GM06990 (cell line): ENCODE data around the gene FBXO31.

Source experiments
- DNase-seq: peaks from one replicate; pipeline ENCODE4 v3.0.0-alpha.2; 2011; ENCODE audit not compliant: insufficient read length; ENCODE audit errors: extremely low read depth
- H3K27me3 ChIP-seq: replicated peaks from 2 replicates; pipeline ENCODE4 v1.6.0; 2011; ENCODE audit warnings: low read length; ENCODE audit not compliant: control insufficient read depth, insufficient read depth
- H3K36me3 ChIP-seq: 2 replicates; pipeline ENCODE4 v1.5.1; 2011; ENCODE audit warnings: low read length; ENCODE audit not compliant: control insufficient read depth, insufficient read depth
- H3K4me3 ChIP-seq: replicated peaks from 2 replicates; pipeline ENCODE4 v1.5.1; 2011; ENCODE audit warnings: low read depth, mild to moderate bottlenecking, control low read depth, low read length
- TF ChIP-seq, protein P1 (sequence below): IDR thresholded peaks from 2 replicates; pipeline ENCODE4 v1.5.1; 2011; ENCODE audit warnings: low read length, control low read depth, mild to moderate bottlenecking, inconsistent platforms; ENCODE audit not compliant: insufficient read depth, poor library complexity, severe bottlenecking

FBXO31 gene

DNA sequence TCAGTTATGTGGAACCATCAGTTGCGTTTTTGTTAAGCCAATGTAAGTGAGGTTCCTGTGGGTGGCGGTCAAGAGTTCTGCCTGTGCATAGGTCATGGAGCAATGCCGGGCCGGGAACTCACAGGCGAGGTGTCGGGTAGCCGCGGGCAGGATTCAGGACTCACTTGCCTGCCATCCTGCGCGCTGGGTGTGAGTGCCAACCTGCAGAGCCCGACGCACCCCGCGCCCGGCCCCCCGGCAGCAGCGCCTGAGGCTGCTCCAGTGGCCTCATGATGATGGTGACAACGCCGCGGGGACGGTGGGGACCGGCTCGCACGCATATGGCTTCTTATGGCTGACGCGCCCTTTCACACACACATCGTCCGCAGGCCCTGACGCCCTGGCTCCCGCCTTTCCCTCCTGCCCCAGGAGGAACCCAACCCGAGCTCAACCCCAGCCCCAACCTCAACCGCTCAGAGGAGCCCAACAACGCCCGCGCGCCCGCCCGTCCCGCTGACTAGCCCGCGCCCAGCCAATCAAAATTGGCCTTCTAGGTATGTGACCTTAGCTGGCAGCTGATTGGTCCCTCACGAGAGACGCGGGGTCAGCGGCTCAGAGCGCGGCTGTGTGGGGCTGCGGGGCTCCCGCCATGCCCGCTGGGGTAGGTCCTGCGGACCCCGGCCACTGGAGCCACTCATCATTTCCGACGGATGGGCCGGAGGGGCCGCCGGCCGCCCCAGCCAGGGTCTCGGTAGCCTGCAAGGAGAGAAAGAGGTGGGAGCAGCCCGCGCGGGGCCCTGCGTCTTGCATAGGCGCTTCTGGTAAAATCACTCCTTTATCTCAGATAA lies 66.4 kb downstream of the FBXO31 start, which contains the start of gene C16orf95:
TSS of gene C16orf95 (minus strand) at position 470 of the 827 bp plus-strand sequence. CDS start at position 320, 150 bp downstream.
- Histone ChIP-seq H3K4me3 (peak within 1 kb of the TSS; percentile 84), H3K27me3 (no peaks in the 10 kb centered on the region), H3K36me3 (no peaks in the 10 kb centered on the region; the same call in 1 of the 2 replicates)
- TF ChIP-seq, protein P1, sequence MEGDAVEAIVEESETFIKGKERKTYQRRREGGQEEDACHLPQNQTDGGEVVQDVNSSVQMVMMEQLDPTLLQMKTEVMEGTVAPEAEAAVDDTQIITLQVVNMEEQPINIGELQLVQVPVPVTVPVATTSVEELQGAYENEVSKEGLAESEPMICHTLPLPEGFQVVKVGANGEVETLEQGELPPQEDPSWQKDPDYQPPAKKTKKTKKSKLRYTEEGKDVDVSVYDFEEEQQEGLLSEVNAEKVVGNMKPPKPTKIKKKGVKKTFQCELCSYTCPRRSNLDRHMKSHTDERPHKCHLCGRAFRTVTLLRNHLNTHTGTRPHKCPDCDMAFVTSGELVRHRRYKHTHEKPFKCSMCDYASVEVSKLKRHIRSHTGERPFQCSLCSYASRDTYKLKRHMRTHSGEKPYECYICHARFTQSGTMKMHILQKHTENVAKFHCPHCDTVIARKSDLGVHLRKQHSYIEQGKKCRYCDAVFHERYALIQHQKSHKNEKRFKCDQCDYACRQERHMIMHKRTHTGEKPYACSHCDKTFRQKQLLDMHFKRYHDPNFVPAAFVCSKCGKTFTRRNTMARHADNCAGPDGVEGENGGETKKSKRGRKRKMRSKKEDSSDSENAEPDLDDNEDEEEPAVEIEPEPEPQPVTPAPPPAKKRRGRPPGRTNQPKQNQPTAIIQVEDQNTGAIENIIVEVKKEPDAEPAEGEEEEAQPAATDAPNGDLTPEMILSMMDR: peak; percentile 69
- peak; percentile 91 for DNase-seq

DNA sequence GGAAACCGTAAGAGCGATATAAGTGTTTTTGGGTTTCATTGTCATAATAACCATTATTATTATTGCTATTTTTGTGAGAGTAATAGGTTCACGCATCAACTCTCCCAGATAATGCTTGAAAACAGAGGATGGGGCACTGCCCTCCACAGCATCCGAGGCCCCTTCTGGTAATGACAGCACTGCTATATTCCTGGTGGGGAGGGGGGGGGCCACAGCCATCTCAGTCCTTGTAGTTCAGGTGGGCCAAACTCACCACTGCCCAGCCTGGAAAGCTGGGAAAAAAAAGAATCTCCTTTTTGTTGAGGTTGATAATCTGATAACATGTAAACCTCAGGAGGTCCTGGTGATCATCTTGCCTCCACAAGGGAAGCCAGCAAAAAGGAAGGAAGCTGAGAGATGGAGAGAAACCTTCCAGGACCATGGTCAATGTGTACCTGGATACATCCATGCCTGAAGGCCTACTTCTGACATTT lies 67.1 kb downstream of the FBXO31 start:
- DNase-seq: no peak
- Histone ChIP-seq H3K27me3 (no peaks in the 10 kb centered on the region), H3K4me3 (peak overlapping the region; percentile 84), H3K36me3 (no peaks in the 10 kb centered on the region; the same call in 1 of the 2 replicates)
- TF ChIP-seq, protein P1: no peak

DNA sequence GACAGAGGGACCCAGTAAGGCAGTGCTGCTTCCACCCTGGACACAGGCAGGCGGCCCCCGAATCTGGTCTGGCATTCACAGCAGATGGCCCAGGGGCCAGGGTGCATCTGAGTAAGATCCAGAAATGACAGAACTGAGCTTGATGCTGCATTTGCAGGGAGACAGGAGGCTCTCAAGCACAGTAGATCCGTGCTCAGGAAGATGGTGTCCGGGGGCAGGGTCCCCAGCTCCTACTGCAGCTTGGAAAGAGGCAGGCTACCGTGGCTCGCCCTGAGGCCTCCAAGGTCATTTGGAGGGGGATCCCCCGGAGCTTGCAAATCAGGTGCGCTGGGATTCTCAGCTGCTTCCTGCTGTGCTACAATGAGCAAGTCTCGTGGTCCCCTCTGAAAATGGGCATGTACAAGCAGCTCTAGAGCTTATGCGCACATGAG lies 68.6 kb downstream of the FBXO31 start:
- H3K27me3 ChIP-seq: no peaks in the 10 kb centered on the region
- no peaks in the 10 kb centered on the region; the same call in 1 of the 2 replicates for H3K36me3 ChIP-seq
- TF ChIP-seq, protein P1: no peak
- H3K4me3 ChIP-seq: no peak overlapping the region
- no peak for DNase-seq

DNA sequence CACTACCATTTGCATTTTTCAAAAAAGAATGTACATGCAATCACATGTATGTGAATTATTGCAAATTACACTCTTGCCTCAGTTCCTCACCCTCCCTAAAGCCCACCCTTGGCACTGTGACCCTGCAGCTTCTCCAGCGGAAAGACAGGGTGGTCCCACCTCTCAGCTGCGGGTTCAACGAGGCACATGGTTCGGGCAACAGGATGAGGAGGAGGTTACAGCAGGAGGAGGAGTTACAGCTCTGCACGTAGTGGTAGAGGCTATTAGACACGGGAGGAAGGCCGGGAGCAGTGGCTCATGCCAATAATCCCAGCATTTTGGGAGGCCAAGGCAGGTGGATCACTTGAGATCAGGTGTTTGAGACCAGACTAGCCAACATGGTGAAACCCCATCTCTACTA lies 71.6 kb downstream of the FBXO31 start:
- Histone ChIP-seq H3K27me3 (no peaks in the 10 kb centered on the region), H3K4me3 (no peak overlapping the region), H3K36me3 (no peaks in the 10 kb centered on the region; the same call in 1 of the 2 replicates)
- TF ChIP-seq, protein P1: no peak
- no peak for DNase-seq

DNA sequence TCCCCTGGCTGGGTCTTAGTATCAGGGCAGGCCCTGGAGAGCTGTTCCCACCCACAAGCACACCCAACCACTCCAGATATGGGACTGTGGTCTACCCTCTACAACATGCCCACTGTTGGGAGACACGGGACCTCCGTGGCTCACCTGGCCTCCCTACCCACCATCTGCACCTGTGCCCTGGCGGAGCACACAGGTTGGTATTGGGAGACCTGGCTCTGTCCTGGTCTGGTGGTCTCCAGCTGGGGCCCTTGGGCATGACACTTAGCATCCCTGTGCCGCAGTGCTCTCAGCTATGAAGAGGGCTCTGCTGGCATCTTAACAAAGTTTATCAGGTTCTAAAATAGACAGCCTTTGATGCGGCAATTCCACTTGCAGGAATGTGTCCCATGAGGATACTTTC lies 72.2 kb downstream of the FBXO31 start:
- H3K36me3 ChIP-seq: no peaks in the 10 kb centered on the region; the same call in 1 of the 2 replicates
- no peak overlapping the region for H3K4me3 ChIP-seq
- TF ChIP-seq, protein P1: no peak

More for the DNA sequence above, 72.2 kb downstream of the FBXO31 start:
- DNase-seq: no peak
- no peaks in the 10 kb centered on the region for H3K27me3 ChIP-seq
